Bronchial epithelial cell (primary cell): ENCODE results near the gene TMEM80. TPM values are rescaled to one million over a fixed set of nuclear protein-coding genes. Genes with fewer than 3 reads are reported as not detected.

Source experiments
- DNase-seq: peaks from one replicate; pipeline ENCODE4 v3.0.0-alpha.2; 2010; ENCODE audit warnings: low read depth
- FAIRE-seq: peaks from 2 replicates; lab custom pipeline; 2011; peaks lifted over from hg19 to GRCh38; lab: Jason Lieb, UNC
- H3K27me3 ChIP-seq: 2 replicates; pipeline ENCODE4 v1.5.1; 2011; ENCODE audit warnings: low read length; ENCODE audit not compliant: control insufficient read depth, insufficient read depth
- H3K36me3 ChIP-seq: 2 replicates; pipeline ENCODE4 v1.5.1; 2011; ENCODE audit warnings: low read length; ENCODE audit not compliant: control insufficient read depth, insufficient read depth
- H3K4me3 ChIP-seq: 2 replicates; pipeline ENCODE4 v1.5.1; 2011; ENCODE audit warnings: mild to moderate bottlenecking, low read depth, low read length, control low read depth
- total RNA-seq: library from RNA; depleted of rRNA; stranded (reverse); fragments of >200 nt; gene quantifications from 2 replicates; pipeline ENCODE4 v1.2.1, GENCODE V29; 2014
- TF ChIP-seq, protein P1 (sequence below): IDR thresholded peaks from 2 replicates; pipeline ENCODE4 v1.5.1; 2011; ENCODE audit warnings: mild to moderate bottlenecking, moderate library complexity, low read length, control low read depth, inconsistent platforms; ENCODE audit not compliant: insufficient read depth, severe bottlenecking

Gene TMEM80
- total RNA-seq, 1 donor from 2014 or later: 9.0 TPM

GRCh38 chr11:699116-699508, 3.5 kb downstream of the TMEM80 start:
- H3K27me3 ChIP-seq: no peaks in the 10 kb centered on the region
- H3K4me3 ChIP-seq: no peak overlapping the region
- no peak for FAIRE-seq
- peaks cover 10% of the 10 kb centered on the region for H3K36me3 ChIP-seq
- TF ChIP-seq, protein P1, sequence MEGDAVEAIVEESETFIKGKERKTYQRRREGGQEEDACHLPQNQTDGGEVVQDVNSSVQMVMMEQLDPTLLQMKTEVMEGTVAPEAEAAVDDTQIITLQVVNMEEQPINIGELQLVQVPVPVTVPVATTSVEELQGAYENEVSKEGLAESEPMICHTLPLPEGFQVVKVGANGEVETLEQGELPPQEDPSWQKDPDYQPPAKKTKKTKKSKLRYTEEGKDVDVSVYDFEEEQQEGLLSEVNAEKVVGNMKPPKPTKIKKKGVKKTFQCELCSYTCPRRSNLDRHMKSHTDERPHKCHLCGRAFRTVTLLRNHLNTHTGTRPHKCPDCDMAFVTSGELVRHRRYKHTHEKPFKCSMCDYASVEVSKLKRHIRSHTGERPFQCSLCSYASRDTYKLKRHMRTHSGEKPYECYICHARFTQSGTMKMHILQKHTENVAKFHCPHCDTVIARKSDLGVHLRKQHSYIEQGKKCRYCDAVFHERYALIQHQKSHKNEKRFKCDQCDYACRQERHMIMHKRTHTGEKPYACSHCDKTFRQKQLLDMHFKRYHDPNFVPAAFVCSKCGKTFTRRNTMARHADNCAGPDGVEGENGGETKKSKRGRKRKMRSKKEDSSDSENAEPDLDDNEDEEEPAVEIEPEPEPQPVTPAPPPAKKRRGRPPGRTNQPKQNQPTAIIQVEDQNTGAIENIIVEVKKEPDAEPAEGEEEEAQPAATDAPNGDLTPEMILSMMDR: no peak
- DNase-seq: no peak

- H3K4me3 ChIP-seq: no peak overlapping the region
- DNase-seq (no peak), FAIRE-seq (no peak)
- TF ChIP-seq, protein P1: no peak
- peaks cover 13% of the 10 kb centered on the region for H3K36me3 ChIP-seq
- no peaks in the 10 kb centered on the region for H3K27me3 ChIP-seq
These were observed 4.1 kb downstream of the TMEM80 start for GRCh38 chr11:699753-700152.

DNA sequence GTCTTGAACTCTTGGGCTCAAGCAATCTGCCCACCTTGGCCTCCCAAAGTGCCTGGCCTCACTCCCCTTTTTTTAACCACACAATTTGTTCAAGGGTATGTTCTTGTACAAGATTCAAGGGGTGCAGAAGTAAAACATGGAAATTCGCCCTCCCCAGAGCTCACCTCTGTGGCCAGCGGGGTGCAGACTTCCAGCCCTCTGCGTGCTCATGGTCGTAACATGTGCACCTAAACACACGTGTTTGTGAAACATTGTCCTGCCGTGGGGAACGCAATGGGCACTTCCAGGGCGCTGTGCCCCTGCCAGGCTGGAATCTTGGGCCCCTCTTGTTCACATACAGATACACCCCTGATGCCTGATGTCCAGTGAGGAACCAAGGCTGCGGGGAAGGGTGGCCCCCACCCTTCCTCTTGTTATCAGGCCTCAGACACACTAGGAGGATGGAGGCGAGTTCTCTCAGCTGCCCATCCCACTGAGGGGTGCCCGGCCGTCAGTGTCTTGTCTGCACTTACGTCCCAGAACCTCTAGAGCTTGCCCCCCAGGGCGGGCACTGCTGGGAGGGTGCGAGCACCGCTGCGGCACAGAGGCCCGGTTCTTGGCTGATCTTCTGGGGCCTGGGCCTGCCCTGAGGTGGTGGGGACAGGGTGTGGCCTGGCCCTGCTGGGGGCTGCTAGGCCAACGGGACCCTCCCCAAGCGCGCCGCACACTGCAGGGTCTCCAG, 6.3 kb downstream of the TMEM80 start:
- no peak for DNase-seq
- FAIRE-seq: no peak
- Histone ChIP-seq H3K27me3 (no peaks in the 10 kb centered on the region), H3K4me3 (no peak overlapping the region), H3K36me3 (peaks cover 13% of the 10 kb centered on the region)
- TF ChIP-seq, protein P1: no peak

DNA sequence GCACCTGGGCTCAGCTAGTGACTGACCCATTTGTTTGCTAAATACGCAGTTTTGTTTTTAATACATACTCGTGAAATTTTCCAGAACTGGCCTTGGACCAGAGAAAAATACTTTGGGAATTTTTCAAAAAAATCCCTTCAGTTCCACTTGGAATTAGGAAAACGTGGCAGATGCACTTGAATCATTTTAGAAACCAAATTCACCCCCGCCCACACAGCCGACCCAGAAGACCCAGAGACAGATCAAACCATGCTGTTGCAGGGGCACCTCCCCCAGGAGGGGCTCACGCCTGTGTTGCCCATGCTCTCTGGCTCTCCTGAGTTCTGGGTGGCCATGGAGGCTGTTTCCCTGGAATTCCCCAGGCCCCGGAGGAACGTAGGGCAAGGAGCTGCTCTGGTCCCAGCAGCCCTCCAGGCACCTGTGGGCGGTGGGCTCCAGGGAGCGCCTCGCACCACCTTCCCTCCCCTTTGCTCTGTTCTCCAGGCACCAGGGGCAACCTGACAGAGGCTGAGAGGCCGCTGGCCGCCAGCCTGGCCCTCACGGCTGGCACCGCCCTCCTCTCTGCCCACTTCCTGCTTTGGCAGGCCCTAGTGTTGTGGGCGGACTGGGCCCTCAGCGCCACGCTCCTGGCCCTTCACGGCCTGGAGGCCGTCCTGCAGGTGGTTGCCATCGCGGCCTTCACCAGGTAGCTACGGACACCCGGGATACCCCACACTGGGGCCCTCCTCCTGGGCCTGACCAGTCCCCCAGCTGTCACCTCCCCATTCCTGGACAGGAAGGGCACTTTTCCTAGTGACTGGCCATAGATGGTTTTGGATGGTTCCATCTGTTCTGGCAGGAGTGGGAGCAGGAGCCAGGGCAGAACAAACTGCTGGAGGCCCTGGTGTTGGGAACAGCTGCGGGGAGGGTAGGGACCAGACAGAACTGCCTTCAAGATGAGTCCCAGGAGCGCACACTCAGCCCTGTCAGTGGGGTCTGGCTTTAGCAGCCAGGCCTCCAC, 7.1 kb downstream of the TMEM80 start:
- DNase-seq (peak; percentile 17), FAIRE-seq (no peak)
- peaks cover 17% of the 10 kb centered on the region for H3K36me3 ChIP-seq
- TF ChIP-seq, protein P1: no peak
- no peaks in the 10 kb centered on the region for H3K27me3 ChIP-seq
- H3K4me3 ChIP-seq: no peak overlapping the region

DNA sequence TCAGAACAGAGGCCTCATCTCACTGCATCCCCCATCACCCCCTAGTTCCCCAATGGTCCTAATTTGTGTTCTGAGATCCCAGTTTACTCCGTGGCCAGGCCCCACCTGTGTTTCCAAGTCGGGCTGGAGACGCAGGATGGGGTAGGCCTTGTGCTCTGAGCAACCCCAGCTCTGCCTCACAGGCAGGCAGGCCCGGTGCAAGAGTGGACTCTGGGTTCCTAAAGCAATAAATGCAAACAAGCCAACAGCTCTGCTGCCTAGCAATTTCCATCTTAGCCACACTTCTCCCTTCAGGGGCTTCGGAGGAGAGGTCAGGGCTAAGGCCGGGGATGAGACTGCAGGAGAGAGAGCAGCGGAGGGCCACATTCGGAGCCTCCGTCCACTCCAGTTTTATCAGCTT, 7.9 kb downstream of the TMEM80 start:
- TF ChIP-seq, protein P1: no peak
- FAIRE-seq (no peak), DNase-seq (no peak)
- no peak overlapping the region for H3K4me3 ChIP-seq
- peaks cover 22% of the 10 kb centered on the region for H3K36me3 ChIP-seq
- H3K27me3 ChIP-seq: no peaks in the 10 kb centered on the region
